ENCODE measurements around the gene INPP4B.

Gene INPP4B

GRCh38 chr4:142725886-142726285 is 120.2 kb downstream of the INPP4B start:
- no peak for DNase-seq (ENCODE audit: low spot score)

- no peak for DNase-seq (ENCODE audit: low spot score)
These were observed 124.9 kb downstream of the INPP4B start for GRCh38 chr4:142721187-142721586.

- DNase-seq (ENCODE audit: low spot score): peak; percentile 59
These were observed 126.1 kb downstream of the INPP4B start for GRCh38 chr4:142719854-142720541.

- no peak for DNase-seq (ENCODE audit: low spot score)
These were observed 127.1 kb downstream of the INPP4B start for GRCh38 chr4:142718981-142719380.

- DNase-seq (ENCODE audit: low spot score): no peak
These were observed 130.4 kb downstream of the INPP4B start for GRCh38 chr4:142715727-142716126.

GRCh38 chr4:142713282-142714030 is 132.6 kb downstream of the INPP4B start:
- peak; percentile 31 for DNase-seq (ENCODE audit: low spot score)

- no peak for DNase-seq (ENCODE audit: low spot score)
These were observed 137.9 kb downstream of the INPP4B start for GRCh38 chr4:142708231-142708630.

- DNase-seq (ENCODE audit: low spot score): no peak
These were observed 138.7 kb downstream of the INPP4B start for GRCh38 chr4:142707401-142707800.

GRCh38 chr4:142706381-142706780 is 139.7 kb downstream of the INPP4B start:
- no peak for DNase-seq (ENCODE audit: low spot score)

- no peak for DNase-seq (ENCODE audit: low spot score)
These were observed 140.3 kb downstream of the INPP4B start for GRCh38 chr4:142705820-142706219.

- peak; percentile 45 for DNase-seq (ENCODE audit: low spot score)
These were observed 142.3 kb downstream of the INPP4B start for GRCh38 chr4:142703694-142704309.

- DNase-seq (ENCODE audit: low spot score): peak; percentile 23
These were observed 145.1 kb downstream of the INPP4B start for GRCh38 chr4:142701017-142701416.

- peak; percentile 53 for DNase-seq (ENCODE audit: low spot score)
These were observed 145.6 kb downstream of the INPP4B start for GRCh38 chr4:142700531-142700930.

GRCh38 chr4:142698552-142698951 is 147.5 kb downstream of the INPP4B start:
- no peak for DNase-seq (ENCODE audit: low spot score)

- no peak for DNase-seq (ENCODE audit: low spot score)
These were observed 148.2 kb downstream of the INPP4B start for GRCh38 chr4:142697928-142698327.

GRCh38 chr4:142697320-142697719 is 148.8 kb downstream of the INPP4B start:
- no peak for DNase-seq (ENCODE audit: low spot score)

- DNase-seq (ENCODE audit: low spot score): peak; percentile 58
These were observed 149.6 kb downstream of the INPP4B start for GRCh38 chr4:142696334-142697122.

GRCh38 chr4:142690406-142691163 is 155.5 kb downstream of the INPP4B start:
- no peak for DNase-seq (ENCODE audit: low spot score)

GRCh38 chr4:142687547-142688275 is 158.4 kb downstream of the INPP4B start:
- DNase-seq (ENCODE audit: low spot score): no peak

GRCh38 chr4:142686081-142686480 is 160.0 kb downstream of the INPP4B start:
- DNase-seq (ENCODE audit: low spot score): no peak

- DNase-seq (ENCODE audit: low spot score): no peak
These were observed 162.1 kb downstream of the INPP4B start for GRCh38 chr4:142683997-142684396.

All from CD4-positive, alpha-beta T cell treated with Interleukin-2 at 100 ng/mL for 4 hours (primary cell).